ENCODE data around the gene SLC6A18. TPM values are rescaled to one million over a fixed set of nuclear protein-coding genes. Genes with fewer than 3 reads are reported as not detected.

SLC6A18 gene
- not detected for polyA plus RNA-seq (2012; ENCODE audit: missing spikeins)

- DNase-seq (ENCODE audit: insufficient read length) (no peak), FAIRE-seq (no peak)
- TF ChIP-seq TAF1 (IDR thresholded peaks at IDR 0.05; ENCODE audit: borderline replicate concordance, low read depth, low read length): no peak
- no peak for TF ChIP-seq POLR2AphosphoS5 (IDR thresholded peaks at IDR 0.05; ENCODE audit: low read depth, low read length)
- TF ChIP-seq POLR2A (IDR thresholded peaks at IDR 0.05; ENCODE audit: low read depth, low read length): no peak
These were observed at the start of gene SLC6A18 for GRCh38 chr5:1225081-1225480. Gene SLC6A18 (plus strand): TSS chr5:1225381. CDS start chr5:1225478, 97 bp downstream.

- FAIRE-seq (no peak), DNase-seq (ENCODE audit: insufficient read length) (no peak)
- no peak for TF ChIP-seq POLR2AphosphoS5 (IDR thresholded peaks at IDR 0.05; ENCODE audit: low read depth, low read length)
- TF ChIP-seq POLR2A (IDR thresholded peaks at IDR 0.05; ENCODE audit: low read depth, low read length): no peak
- TF ChIP-seq TAF1 (IDR thresholded peaks at IDR 0.05; ENCODE audit: borderline replicate concordance, low read depth, low read length): no peak
These were observed 49.2 kb upstream of the SLC6A18 start for GRCh38 chr5:1175801-1176472.

GRCh38 chr5:1176473-1177391 is 48.4 kb upstream of the SLC6A18 start:
- DNase-seq (ENCODE audit: insufficient read length) (no peak), FAIRE-seq (no peak)
- TF ChIP-seq TAF1 (IDR thresholded peaks at IDR 0.05; ENCODE audit: borderline replicate concordance, low read depth, low read length) (no peak), POLR2A (IDR thresholded peaks at IDR 0.05; ENCODE audit: low read depth, low read length) (no peak), POLR2AphosphoS5 (IDR thresholded peaks at IDR 0.05; ENCODE audit: low read depth, low read length) (no peak)

- no peak for FAIRE-seq
- TF ChIP-seq POLR2AphosphoS5 (IDR thresholded peaks at IDR 0.05; ENCODE audit: low read depth, low read length) (no peak), TAF1 (IDR thresholded peaks at IDR 0.05; ENCODE audit: borderline replicate concordance, low read depth, low read length) (no peak), POLR2A (IDR thresholded peaks at IDR 0.05; ENCODE audit: low read depth, low read length) (no peak)
These were observed 47.2 kb upstream of the SLC6A18 start for GRCh38 chr5:1177826-1178528.

GRCh38 chr5:1178529-1179382 is 46.4 kb upstream of the SLC6A18 start:
- DNase-seq (ENCODE audit: insufficient read length) (no peak), FAIRE-seq (no peak)
- TF ChIP-seq POLR2AphosphoS5 (IDR thresholded peaks at IDR 0.05; ENCODE audit: low read depth, low read length) (no peak), POLR2A (IDR thresholded peaks at IDR 0.05; ENCODE audit: low read depth, low read length) (no peak), TAF1 (IDR thresholded peaks at IDR 0.05; ENCODE audit: borderline replicate concordance, low read depth, low read length) (no peak)

More at GRCh38 chr5:1177826-1178528, 47.2 kb upstream of the SLC6A18 start:
- DNase-seq (ENCODE audit: insufficient read length): no peak

- FAIRE-seq (no peak), DNase-seq (ENCODE audit: insufficient read length) (no peak)
- no peak for TF ChIP-seq POLR2A (IDR thresholded peaks at IDR 0.05; ENCODE audit: low read depth, low read length)
- TF ChIP-seq TAF1 (IDR thresholded peaks at IDR 0.05; ENCODE audit: borderline replicate concordance, low read depth, low read length): no peak
- TF ChIP-seq POLR2AphosphoS5 (IDR thresholded peaks at IDR 0.05; ENCODE audit: low read depth, low read length): no peak
These were observed 45.8 kb upstream of the SLC6A18 start for GRCh38 chr5:1179383-1179715.

GRCh38 chr5:1180096-1180495 is 45.1 kb upstream of the SLC6A18 start:
- TF ChIP-seq TAF1 (IDR thresholded peaks at IDR 0.05; ENCODE audit: borderline replicate concordance, low read depth, low read length) (no peak), POLR2A (IDR thresholded peaks at IDR 0.05; ENCODE audit: low read depth, low read length) (no peak), POLR2AphosphoS5 (IDR thresholded peaks at IDR 0.05; ENCODE audit: low read depth, low read length) (no peak)
- DNase-seq (ENCODE audit: insufficient read length) (no peak), FAIRE-seq (no peak)

GRCh38 chr5:1180841-1181271 is 44.3 kb upstream of the SLC6A18 start:
- no peak for DNase-seq (ENCODE audit: insufficient read length)
- TF ChIP-seq POLR2A (IDR thresholded peaks at IDR 0.05; ENCODE audit: low read depth, low read length) (no peak), TAF1 (IDR thresholded peaks at IDR 0.05; ENCODE audit: borderline replicate concordance, low read depth, low read length) (no peak), POLR2AphosphoS5 (IDR thresholded peaks at IDR 0.05; ENCODE audit: low read depth, low read length) (no peak)
- FAIRE-seq: no peak

- no peak for TF ChIP-seq POLR2AphosphoS5 (IDR thresholded peaks at IDR 0.05; ENCODE audit: low read depth, low read length)
- no peak for TF ChIP-seq TAF1 (IDR thresholded peaks at IDR 0.05; ENCODE audit: borderline replicate concordance, low read depth, low read length)
- no peak for TF ChIP-seq POLR2A (IDR thresholded peaks at IDR 0.05; ENCODE audit: low read depth, low read length)
- DNase-seq (ENCODE audit: insufficient read length) (no peak), FAIRE-seq (no peak)
These were observed 43.5 kb upstream of the SLC6A18 start for GRCh38 chr5:1181451-1182359.

- FAIRE-seq (no peak), DNase-seq (ENCODE audit: insufficient read length) (no peak)
- TF ChIP-seq POLR2AphosphoS5 (IDR thresholded peaks at IDR 0.05; ENCODE audit: low read depth, low read length): no peak
These were observed 42.9 kb upstream of the SLC6A18 start for GRCh38 chr5:1182360-1182632.

All from GM12892 (cell line).